Panc1 (cell line): Measurements from ENCODE around the gene ZNF256. TPM values are rescaled to one million over a fixed set of nuclear protein-coding genes. Genes with fewer than 3 reads are reported as not detected.

ENCODE experiments used
- ATAC-seq: fragments of 200-7000 bp; cut with Tn5 transposase; 2 replicates; pipeline ENCODE4 v1.9.1; 2020; ENCODE audit warnings: mild to moderate bottlenecking, moderate library complexity
- BruUV-seq: library from RNA; stranded (reverse); fragments of 400-500 nt; replicated peaks from 2 replicates; lab custom pipeline; 2021; lab: Mats Ljungman, UMichigan
- CTCF ChIA-PET: fragments of 300-600 bp; sonication (Branson Sonifier 250); formaldehyde crosslinking; loops from one replicate; lab custom pipeline; 2022; ENCODE audit warnings: antibody characterized with exemption; lab: Charles Lee
- POLR2A ChIA-PET: fragments of 300-600 bp; sonication (Branson Sonifier 250); formaldehyde crosslinking; loops from one replicate; lab custom pipeline; 2022; ENCODE audit warnings: antibody characterized with exemption; lab: Charles Lee
- DNase-seq: peaks from one replicate; pipeline ENCODE4 v3.0.0-alpha.2; 2010; ENCODE audit warnings: low read depth, low spot score
- H3K27ac ChIP-seq: 2 replicates; pipeline ENCODE4 v1.5.1; 2011; ENCODE audit warnings: mild to moderate bottlenecking, low read length, inconsistent platforms
- H3K27me3 ChIP-seq: fragments of 200-500 bp; sonication (Bioruptor generic); 2 replicates; pipeline ENCODE4 v1.6.0; 2014; ENCODE audit warnings: low read length, inconsistent platforms; ENCODE audit not compliant: control insufficient read depth, insufficient read depth
- H3K36me3 ChIP-seq: fragments of 200-500 bp; sonication (Bioruptor generic); 2 replicates; pipeline ENCODE4 v1.5.1; 2014; ENCODE audit warnings: inconsistent platforms, mild to moderate bottlenecking, low read length, moderate library complexity; ENCODE audit not compliant: control insufficient read depth, insufficient read depth
- H3K4me1 ChIP-seq: 2 replicates; pipeline ENCODE4 v1.5.1; 2011; ENCODE audit warnings: inconsistent platforms, mild to moderate bottlenecking, low read length, moderate library complexity; ENCODE audit not compliant: control insufficient read depth, insufficient read depth
- H3K4me3 ChIP-seq, 2 experiments: 2 replicates each; pipeline ENCODE4 v1.5.1; 2011 to 2012; ENCODE audit warnings: low read depth in 2 of 2, low read length in 2 of 2, mild to moderate bottlenecking in 2 of 2, inconsistent platforms in 1 of 2, moderate library complexity in 1 of 2
- H3K9me3 ChIP-seq: fragments of 200-500 bp; sonication (Bioruptor generic); 2 replicates; pipeline ENCODE4 v1.5.1; 2014; ENCODE audit warnings: low read depth, mild to moderate bottlenecking, inconsistent platforms, low read length, moderate library complexity; ENCODE audit not compliant: control insufficient read depth, insufficient read depth
- POLR2AphosphoS5 ChIP-seq: IDR thresholded peaks from 2 replicates; pipeline ENCODE4 v1.6.1; 2012; ENCODE audit warnings: mild to moderate bottlenecking, low read depth, low read length, moderate library complexity
- SIN3A ChIP-seq: IDR thresholded peaks from 2 replicates; pipeline ENCODE4 v1.6.1; 2012; ENCODE audit warnings: low read depth, mild to moderate bottlenecking, low read length, moderate library complexity, borderline replicate concordance; ENCODE audit not compliant: insufficient read depth
- in situ Hi-C: cut with HindIII; loops from 2 replicates; pipeline ENCODE4 v1.10.0; 2016; ENCODE audit warnings: low sequenced_read_pairs, low pct_unique_long_range_greater_than_20kb
- intact Hi-C: fragments of 100-400 bp; cut with micrococcal nuclease; formaldehyde crosslinking; loops from one replicate; pipeline ENCODE4 v1.10.0; 2022; ENCODE audit not compliant: unreplicated experiment
- total RNA-seq: library from RNA; stranded (reverse); gene quantifications from one replicate; pipeline ENCODE4 v1.2.1, GENCODE V29; 2021; ENCODE audit not compliant: unreplicated experiment
- TF ChIP-seq, protein P1 (sequence below): fragments of 450-650 bp; IDR thresholded peaks from 2 replicates; pipeline ENCODE4 v1.5.1; 2017; ENCODE audit warnings: mild to moderate bottlenecking
- TF ChIP-seq, protein P2 (sequence below), 2 experiments: IDR thresholded peaks; 2 replicates each; pipeline ENCODE4 v1.6.1; 2011 to 2012; ENCODE audit warnings: low read depth in 2 of 2, control low read depth in 1 of 2, low read length in 1 of 2, mild to moderate bottlenecking in 1 of 2, moderate library complexity in 1 of 2; ENCODE audit not compliant: insufficient read depth in 1 of 2

Gene ZNF256
- total RNA-seq, 1 experiment from 2014 or later, result 10.1 TPM

DNA sequence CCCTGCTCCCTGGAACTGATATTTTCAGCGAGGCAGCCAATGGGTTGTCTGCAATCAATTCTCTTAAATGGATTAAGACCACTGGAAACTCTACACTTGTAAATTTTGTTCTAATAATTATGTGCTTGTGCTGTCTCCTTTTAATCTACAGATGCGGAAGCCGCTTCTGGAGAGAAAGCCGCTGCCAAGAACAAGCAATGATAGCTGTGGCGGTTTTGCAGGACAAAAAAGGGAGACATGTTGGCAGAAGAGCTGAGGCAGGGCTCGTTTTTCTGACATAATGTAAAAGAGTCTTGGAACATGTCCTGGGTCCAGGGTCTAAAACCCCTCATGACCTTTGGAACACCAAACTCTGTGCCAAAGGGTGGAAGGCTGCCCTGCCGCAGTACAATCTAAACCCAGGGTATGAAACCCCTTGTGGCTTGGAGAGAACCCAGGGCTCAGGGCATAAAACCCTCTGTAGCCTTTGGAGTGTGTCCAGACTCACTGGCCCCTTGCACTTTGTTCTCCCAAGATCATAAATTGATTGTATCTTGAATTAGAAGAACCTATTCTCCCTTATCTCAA, 43.8 kb downstream of the ZNF256 start:
- in situ Hi-C loops (no loop called here), intact Hi-C loops (no loop called here)
- H3K27ac ChIP-seq, result no peak overlapping the region
- ATAC-seq (no peak), DNase-seq (no peak)
- TF ChIP-seq, protein P1, sequence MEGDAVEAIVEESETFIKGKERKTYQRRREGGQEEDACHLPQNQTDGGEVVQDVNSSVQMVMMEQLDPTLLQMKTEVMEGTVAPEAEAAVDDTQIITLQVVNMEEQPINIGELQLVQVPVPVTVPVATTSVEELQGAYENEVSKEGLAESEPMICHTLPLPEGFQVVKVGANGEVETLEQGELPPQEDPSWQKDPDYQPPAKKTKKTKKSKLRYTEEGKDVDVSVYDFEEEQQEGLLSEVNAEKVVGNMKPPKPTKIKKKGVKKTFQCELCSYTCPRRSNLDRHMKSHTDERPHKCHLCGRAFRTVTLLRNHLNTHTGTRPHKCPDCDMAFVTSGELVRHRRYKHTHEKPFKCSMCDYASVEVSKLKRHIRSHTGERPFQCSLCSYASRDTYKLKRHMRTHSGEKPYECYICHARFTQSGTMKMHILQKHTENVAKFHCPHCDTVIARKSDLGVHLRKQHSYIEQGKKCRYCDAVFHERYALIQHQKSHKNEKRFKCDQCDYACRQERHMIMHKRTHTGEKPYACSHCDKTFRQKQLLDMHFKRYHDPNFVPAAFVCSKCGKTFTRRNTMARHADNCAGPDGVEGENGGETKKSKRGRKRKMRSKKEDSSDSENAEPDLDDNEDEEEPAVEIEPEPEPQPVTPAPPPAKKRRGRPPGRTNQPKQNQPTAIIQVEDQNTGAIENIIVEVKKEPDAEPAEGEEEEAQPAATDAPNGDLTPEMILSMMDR, result peak; percentile 55; the same call in 1 of the 2 replicates
- no peak for TF ChIP-seq SIN3A
- CTCF ChIA-PET, result no interaction called here
- H3K4me3 ChIP-seq, result no peak overlapping the region
- POLR2A ChIA-PET, result no interaction called here
- peaks cover 18% of the 10 kb centered on the region; the same call in 1 of the 2 replicates for H3K9me3 ChIP-seq
- BruUV-seq, result no TSS peak
- no peaks in the 10 kb centered on the region for H3K36me3 ChIP-seq
- no peaks in the 10 kb centered on the region for H3K4me1 ChIP-seq
- H3K27me3 ChIP-seq, result no peaks in the 10 kb centered on the region

DNA sequence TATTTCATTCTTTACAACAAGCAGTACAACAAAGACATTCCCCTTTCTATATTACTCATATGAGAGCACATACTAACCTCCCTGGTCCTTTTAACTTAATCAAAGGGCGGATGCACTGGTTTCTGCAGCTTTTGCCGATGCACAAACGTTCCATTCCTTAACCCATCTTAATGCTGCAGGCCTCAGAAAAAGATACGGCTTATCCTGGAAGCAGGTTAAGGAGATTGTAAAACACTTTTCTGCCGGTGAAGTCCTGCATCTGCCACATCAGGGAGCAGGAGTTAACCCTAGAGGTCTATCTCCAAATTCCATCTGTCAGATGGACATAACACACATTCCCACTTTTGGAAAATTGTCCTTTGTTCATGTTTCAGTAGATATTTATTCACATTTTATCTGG, 47.2 kb downstream of the ZNF256 start:
- Histone ChIP-seq H3K27ac (no peak overlapping the region), H3K9me3 (0 out of 2 replicates have a peak, but pooled peaks cover under 1% of the 10 kb centered on the region), H3K27me3 (no peaks in the 10 kb centered on the region), H3K4me1 (no peaks in the 10 kb centered on the region), H3K4me3 (no peak overlapping the region), H3K36me3 (no peaks in the 10 kb centered on the region)
- BruUV-seq, result no TSS peak
- ATAC-seq (no peak), DNase-seq (no peak)
- in situ Hi-C loops (no loop called here), intact Hi-C loops (no loop called here)
- TF ChIP-seq, protein P2, sequence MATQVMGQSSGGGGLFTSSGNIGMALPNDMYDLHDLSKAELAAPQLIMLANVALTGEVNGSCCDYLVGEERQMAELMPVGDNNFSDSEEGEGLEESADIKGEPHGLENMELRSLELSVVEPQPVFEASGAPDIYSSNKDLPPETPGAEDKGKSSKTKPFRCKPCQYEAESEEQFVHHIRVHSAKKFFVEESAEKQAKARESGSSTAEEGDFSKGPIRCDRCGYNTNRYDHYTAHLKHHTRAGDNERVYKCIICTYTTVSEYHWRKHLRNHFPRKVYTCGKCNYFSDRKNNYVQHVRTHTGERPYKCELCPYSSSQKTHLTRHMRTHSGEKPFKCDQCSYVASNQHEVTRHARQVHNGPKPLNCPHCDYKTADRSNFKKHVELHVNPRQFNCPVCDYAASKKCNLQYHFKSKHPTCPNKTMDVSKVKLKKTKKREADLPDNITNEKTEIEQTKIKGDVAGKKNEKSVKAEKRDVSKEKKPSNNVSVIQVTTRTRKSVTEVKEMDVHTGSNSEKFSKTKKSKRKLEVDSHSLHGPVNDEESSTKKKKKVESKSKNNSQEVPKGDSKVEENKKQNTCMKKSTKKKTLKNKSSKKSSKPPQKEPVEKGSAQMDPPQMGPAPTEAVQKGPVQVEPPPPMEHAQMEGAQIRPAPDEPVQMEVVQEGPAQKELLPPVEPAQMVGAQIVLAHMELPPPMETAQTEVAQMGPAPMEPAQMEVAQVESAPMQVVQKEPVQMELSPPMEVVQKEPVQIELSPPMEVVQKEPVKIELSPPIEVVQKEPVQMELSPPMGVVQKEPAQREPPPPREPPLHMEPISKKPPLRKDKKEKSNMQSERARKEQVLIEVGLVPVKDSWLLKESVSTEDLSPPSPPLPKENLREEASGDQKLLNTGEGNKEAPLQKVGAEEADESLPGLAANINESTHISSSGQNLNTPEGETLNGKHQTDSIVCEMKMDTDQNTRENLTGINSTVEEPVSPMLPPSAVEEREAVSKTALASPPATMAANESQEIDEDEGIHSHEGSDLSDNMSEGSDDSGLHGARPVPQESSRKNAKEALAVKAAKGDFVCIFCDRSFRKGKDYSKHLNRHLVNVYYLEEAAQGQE (IDR thresholded peaks at IDR 0.05; ENCODE audit: insufficient read depth in 1 of 2, low read depth in 2 of 2, low read length in 1 of 2), result no peak
- TF ChIP-seq, protein P1, result no peak
- no peak for TF ChIP-seq POLR2AphosphoS5
- no peak for TF ChIP-seq SIN3A
- ChIA-PET CTCF (no interaction called here), POLR2A (no interaction called here)

Other genes with a start within 250 kb of the ZNF256 start
- gene ZNF154, start 238.5 kb downstream of the ZNF256 start, total RNA-seq, result not detected
- gene ZNF671, start 220.1 kb downstream of the ZNF256 start, total RNA-seq, result not detected
- 19.5 TPM for gene ZNF776, start 200.9 kb downstream of the ZNF256 start, total RNA-seq
- 10.7 TPM for gene ZNF586, start 178.0 kb downstream of the ZNF256 start, total RNA-seq
- gene ZNF552, start 132.8 kb downstream of the ZNF256 start, total RNA-seq, result 7.5 TPM
- gene ZNF587B, start 117.4 kb downstream of the ZNF256 start, total RNA-seq, result 17.6 TPM
- 57.3 TPM for gene ZNF587, start 97.8 kb downstream of the ZNF256 start, total RNA-seq
- 4.8 TPM for gene ZNF814, start 58.7 kb downstream of the ZNF256 start, total RNA-seq
- gene ZNF417, start 31.1 kb downstream of the ZNF256 start, total RNA-seq, result 22.8 TPM
- 5.1 TPM for gene ZNF418, start 12.3 kb downstream of the ZNF256 start, total RNA-seq
- 0.98 TPM for gene C19orf18, start 26.8 kb upstream of the ZNF256 start, total RNA-seq
- gene ZNF606, start 55.1 kb upstream of the ZNF256 start, total RNA-seq, result 16.1 TPM
- not detected for gene ZSCAN1, start 86.3 kb upstream of the ZNF256 start, total RNA-seq
- gene ZNF135, start 111.6 kb upstream of the ZNF256 start, total RNA-seq, result not detected
- gene ZSCAN18, start 150.5 kb upstream of the ZNF256 start, total RNA-seq, result not detected
- gene ZNF329, start 203.1 kb upstream of the ZNF256 start, total RNA-seq, result 12.2 TPM
- gene ZNF274, start 235.4 kb upstream of the ZNF256 start, total RNA-seq, result 13.7 TPM